ENCODE results near the gene BTBD18.

GRCh38 chr11:57798905-57799559 is 47.4 kb upstream of the BTBD18 start:
- no peak for TF ChIP-seq POLR2A (IDR thresholded peaks at IDR 0.05)
- TF ChIP-seq CTCF (IDR thresholded peaks at IDR 0.05) = no peak

All from testis (tissue), 2 donors.